OCI-LY7 (cell line): ENCODE data around the gene OPRL1. TPM values are rescaled to one million over a fixed set of nuclear protein-coding genes. Genes with fewer than 3 reads are reported as not detected.

Source experiments
- BruUV-seq: library from RNA; stranded (reverse); fragments of 400-500 nt; replicated peaks from 2 replicates; lab custom pipeline; 2021; lab: Mats Ljungman, UMichigan
- CTCF ChIA-PET: fragments of 300-600 bp; sonication (Branson Sonifier 250); formaldehyde crosslinking; loops from one replicate; lab custom pipeline; 2022; ENCODE audit warnings: antibody characterized with exemption; ENCODE audit not compliant: unreplicated experiment; lab: Charles Lee
- POLR2A ChIA-PET: fragments of 300-600 bp; sonication (Branson Sonifier 250); formaldehyde crosslinking; loops from one replicate; lab custom pipeline; 2022; ENCODE audit warnings: antibody characterized with exemption; lab: Charles Lee
- DNase-seq: peaks from one replicate; pipeline ENCODE4 v3.0.0-alpha.2; 2015; ENCODE audit warnings: low spot score
- H2AFZ ChIP-seq: fragments of 200-600 bp; sonication (generic), shearing (Covaris generic); 2 replicates; pipeline ENCODE4 v1.6.1; 2014; ENCODE audit warnings: mild to moderate bottlenecking, antibody characterized with exemption, low read length, moderate library complexity
- H3K27ac ChIP-seq: fragments of 200-600 bp; sonication (generic); 2 replicates; pipeline ENCODE4 v1.5.1; 2014; ENCODE audit warnings: mixed run types, low read depth, mild to moderate bottlenecking, moderate library complexity, low read length, inconsistent platforms; ENCODE audit not compliant: poor library complexity, severe bottlenecking
- H3K36me3 ChIP-seq: fragments of 200-600 bp; sonication (generic); 2 replicates; pipeline ENCODE4 v1.6.1; 2014; ENCODE audit warnings: mild to moderate bottlenecking, antibody characterized with exemption, low read length, moderate library complexity, mixed read lengths; ENCODE audit not compliant: insufficient read depth
- H3K4me1 ChIP-seq: fragments of 200-600 bp; sonication (generic); 2 replicates; pipeline ENCODE4 v1.5.1; 2014; ENCODE audit warnings: mild to moderate bottlenecking, low read length; ENCODE audit not compliant: insufficient read depth, poor library complexity, severe bottlenecking
- H3K4me2 ChIP-seq: fragments of 200-600 bp; sonication (generic); 2 replicates; pipeline ENCODE4 v1.6.1; 2014; ENCODE audit warnings: mild to moderate bottlenecking, low read length
- H3K4me3 ChIP-seq: fragments of 200-600 bp; sonication (generic); 2 replicates; pipeline ENCODE4 v1.5.1; 2014; ENCODE audit warnings: mild to moderate bottlenecking, low read depth, low read length; ENCODE audit not compliant: poor library complexity, severe bottlenecking
- H3K79me2 ChIP-seq: fragments of 200-600 bp; sonication (generic); 2 replicates; pipeline ENCODE4 v1.6.1; 2016; ENCODE audit warnings: low read depth, mild to moderate bottlenecking, low read length, moderate library complexity, mixed read lengths; ENCODE audit not compliant: insufficient read depth
- H3K9me2 ChIP-seq: fragments of 200-600 bp; sonication (generic); 2 replicates; pipeline ENCODE4 v1.6.1; 2016; ENCODE audit warnings: mild to moderate bottlenecking, low read length, mixed read lengths; ENCODE audit not compliant: insufficient read depth
- H3K9me3 ChIP-seq: fragments of 200-600 bp; sonication (generic); 2 replicates; pipeline ENCODE4 v1.6.1; 2014; ENCODE audit warnings: mild to moderate bottlenecking, mixed run types, low read length, mixed read lengths
- H4K20me1 ChIP-seq: fragments of 200-600 bp; sonication (generic); 2 replicates; pipeline ENCODE4 v1.6.1; 2014; ENCODE audit warnings: mild to moderate bottlenecking, antibody characterized with exemption, low read length, moderate library complexity, mixed read lengths; ENCODE audit not compliant: insufficient read depth
- CTCF ChIP-seq: fragments of 200-600 bp; sonication (generic); conservative IDR thresholded peaks from 2 replicates; pipeline ENCODE4 v1.5.1; 2014; ENCODE audit warnings: mild to moderate bottlenecking, antibody characterized with exemption, low read length, moderate library complexity, mixed read lengths
- EZH2phosphoT487 ChIP-seq: fragments of 200-600 bp; sonication (generic); IDR thresholded peaks from 2 replicates; pipeline ENCODE4 v1.6.1; 2018; ENCODE audit warnings: low read depth, borderline replicate concordance, mild to moderate bottlenecking, mixed run types, antibody characterized with exemption, low read length, moderate library complexity, mixed read lengths
- intact Hi-C: fragments of 100-400 bp; cut with micrococcal nuclease; formaldehyde crosslinking; loops from one replicate; pipeline ENCODE4 v1.10.0; 2022; ENCODE audit not compliant: unreplicated experiment
- total RNA-seq, 2 experiments: library from RNA; depleted of rRNA in 1 of 2; stranded (reverse); fragments of >200 nt in 1 of 2; shearing (Covaris generic) in 1 of 2; gene quantifications; 2 replicates each; pipeline ENCODE4 v1.2.3, GENCODE V29; 2014 to 2022

OPRL1 gene
- total RNA-seq, 2 experiments from 2014 or later, result 6.4 to 7.6 TPM

- H3K4me2 ChIP-seq, result no peak overlapping the region
- no TSS peak for BruUV-seq
- POLR2A ChIA-PET, result interaction anchor here (0.6 to 1.2 kb wide), 2 partner anchors 36 to 67 kb away, joined by 3 read pairs; no protein-coding TSS in a partner anchor
- no peaks in the 10 kb centered on the region for H4K20me1 ChIP-seq
- no peak overlapping the region for H3K27ac ChIP-seq
- intact Hi-C loops, result no loop called here
- H3K9me3 ChIP-seq, result no peaks in the 10 kb centered on the region
- no peaks in the 10 kb centered on the region for H3K36me3 ChIP-seq
- no peak for TF ChIP-seq EZH2phosphoT487
- TF ChIP-seq CTCF, result no peak
- H3K9me2 ChIP-seq, result no peaks in the 10 kb centered on the region
- CTCF ChIA-PET, result no interaction called here
- H3K4me1 ChIP-seq, result peaks cover 9% of the 10 kb centered on the region
- DNase-seq, result no peak
- no peaks in the 10 kb centered on the region for H3K79me2 ChIP-seq
- H3K4me3 ChIP-seq, result no peak overlapping the region
- H2AFZ ChIP-seq, result no peak overlapping the region
These were observed 26.7 kb upstream of the OPRL1 start for GRCh38 chr20:64052987-64053840.

GRCh38 chr20:64053841-64054661 lies 25.8 kb upstream of the OPRL1 start:
- ChIA-PET POLR2A (interaction anchor here (0.7 kb wide), 1 partner anchor 22 kb away, joined by 3 read pairs; no protein-coding TSS in a partner anchor), CTCF (interaction anchor here (0.8 kb wide), 1 partner anchor 65 kb away, joined by 3 read pairs; no protein-coding TSS in a partner anchor)
- H3K27ac ChIP-seq, result no peak overlapping the region
- H3K4me3 ChIP-seq, result no peak overlapping the region
- intact Hi-C loops, result loop anchor here (1.0 kb wide), 2 partner anchors 29 to 66 kb away; no protein-coding TSS in a partner anchor
- DNase-seq, result peak; percentile 69
- H4K20me1 ChIP-seq, result no peaks in the 10 kb centered on the region
- no peaks in the 10 kb centered on the region for H3K36me3 ChIP-seq
- no peaks in the 10 kb centered on the region for H3K9me2 ChIP-seq
- no peak for TF ChIP-seq EZH2phosphoT487
- TF ChIP-seq CTCF, result peak; percentile 72
- no peak overlapping the region for H3K4me2 ChIP-seq
- no peaks in the 10 kb centered on the region for H3K79me2 ChIP-seq
- H3K9me3 ChIP-seq, result no peaks in the 10 kb centered on the region
- H3K4me1 ChIP-seq, result peaks cover 14% of the 10 kb centered on the region
- no peak overlapping the region for H2AFZ ChIP-seq
- no TSS peak for BruUV-seq
